H1 (cell line): ENCODE results near the gene C5orf34. TPM values are rescaled to one million over a fixed set of nuclear protein-coding genes. Genes with fewer than 3 reads are reported as not detected.

Experiments used
- CTCF ChIA-PET: fragments of 300-600 bp; sonication (Branson Sonifier 250); formaldehyde crosslinking; loops from one replicate; lab custom pipeline; 2021; ENCODE audit not compliant: partially characterized antibody; lab: Charles Lee
- POLR2A ChIA-PET: fragments of 300-600 bp; sonication (Branson Sonifier 250); formaldehyde crosslinking; loops from one replicate; lab custom pipeline; 2021; ENCODE audit warnings: inconsistent platforms; ENCODE audit not compliant: partially characterized antibody; lab: Charles Lee
- DNase-seq, 2 experiments: peaks; one replicate each; pipeline versions ENCODE4 v3.0.0 to v3.0.0-alpha.2; 2010 to 2022; ENCODE audit warnings: low spot score in 2 of 2, low read depth in 1 of 2, mixed read lengths in 1 of 2
- FAIRE-seq: peaks from 2 replicates; lab custom pipeline; 2011; peaks lifted over from hg19 to GRCh38; lab: Jason Lieb, UNC
- H2AFZ ChIP-seq: 2 replicates; pipeline ENCODE4 v1.8.1; 2012; ENCODE audit warnings: low read length, inconsistent platforms
- H2AK5ac ChIP-seq: 2 replicates; pipeline ENCODE4 v1.6.1; 2013; ENCODE audit warnings: low read depth, low read length
- H2BK120ac ChIP-seq: replicated peaks from 2 replicates; pipeline ENCODE3; 2013; ENCODE audit warnings: low read depth, low read length, inconsistent platforms
- H2BK12ac ChIP-seq: 2 replicates; pipeline ENCODE4 v1.6.1; 2013; ENCODE audit warnings: low read depth, low read length
- H2BK15ac ChIP-seq: 2 replicates; pipeline ENCODE4 v1.6.1; 2013; ENCODE audit warnings: low read length
- H2BK20ac ChIP-seq: 2 replicates; pipeline ENCODE4 v1.6.1; 2013; ENCODE audit warnings: low read length
- H2BK5ac ChIP-seq: 2 replicates; pipeline ENCODE4 v1.6.1; 2013; ENCODE audit warnings: low read depth, low read length
- H3K14ac ChIP-seq: 2 replicates; pipeline ENCODE4 v1.6.1; 2013; ENCODE audit warnings: inconsistent platforms; ENCODE audit not compliant: insufficient read length
- H3K18ac ChIP-seq: 2 replicates; pipeline ENCODE4 v1.6.1; 2013; ENCODE audit warnings: low read length; ENCODE audit errors: extremely low read depth
- H3K23ac ChIP-seq: 2 replicates; pipeline ENCODE4 v1.6.1; 2013; ENCODE audit warnings: inconsistent platforms; ENCODE audit not compliant: insufficient read length
- H3K23me2 ChIP-seq: 2 replicates; pipeline ENCODE4 v1.6.1; 2013; ENCODE audit warnings: low read depth, low read length
- H3K27ac ChIP-seq: 2 replicates; pipeline ENCODE4 v1.6.1; 2011; ENCODE audit warnings: low read depth, low read length, inconsistent platforms
- H3K27me3 ChIP-seq, 4 experiments: replicated peaks in 1 of 4; 1 replicate in 1 of 4; 2 replicates in 3 of 4; pipeline versions ENCODE4 v1.6.1 to v1.8.1; 2011 to 2013; ENCODE audit warnings: low read length in 3 of 4, mild to moderate bottlenecking in 3 of 4, inconsistent platforms in 2 of 4, mixed read lengths in 2 of 4, moderate library complexity in 1 of 4; ENCODE audit not compliant: control insufficient read depth in 3 of 4, insufficient read depth in 3 of 4; ENCODE audit errors: extremely low read depth in 1 of 4
- H3K36me3 ChIP-seq, 4 experiments: 2 replicates each; pipeline versions ENCODE4 v1.6.1 to v1.8.1; 2011 to 2013; ENCODE audit warnings: mild to moderate bottlenecking in 4 of 4, low read length in 3 of 4, moderate library complexity in 2 of 4, control low read depth in 1 of 4, inconsistent platforms in 1 of 4; ENCODE audit not compliant: insufficient read depth in 4 of 4, control insufficient read depth in 2 of 4
- H3K4ac ChIP-seq: replicated peaks from 2 replicates; pipeline ENCODE3; 2013; ENCODE audit warnings: low read length, low read depth, mixed read lengths, inconsistent platforms; ENCODE audit not compliant: insufficient read length
- H3K4me1 ChIP-seq, 4 experiments: replicated peaks in 1 of 4; 1 replicate in 1 of 4; 2 replicates in 3 of 4; pipeline versions ENCODE4 v1.6.1 to v1.8.1; 2011 to 2013; ENCODE audit warnings: low read length in 3 of 4, inconsistent platforms in 2 of 4, mixed read lengths in 1 of 4; ENCODE audit not compliant: insufficient read depth in 4 of 4, control insufficient read depth in 3 of 4
- H3K4me2 ChIP-seq, 2 experiments: 2 replicates each; pipeline versions ENCODE4 v1.6.1 to v1.8.1; 2011 to 2013; ENCODE audit warnings: low read depth in 2 of 2, low read length in 2 of 2, control low read depth in 1 of 2, inconsistent platforms in 1 of 2, mild to moderate bottlenecking in 1 of 2; ENCODE audit not compliant: insufficient read depth in 1 of 2
- H3K4me3 ChIP-seq, 4 experiments: fragments of 200-600, 300-600 bp in 1 of 4; sonication (generic), shearing (Covaris generic), sonication (Bioruptor Twin) in 1 of 4; 2 replicates each; pipeline versions ENCODE4 v1.5.1 to v1.8.1; 2011 to 2016; ENCODE audit warnings: low read length in 4 of 4, low read depth in 3 of 4, control low read depth in 2 of 4, inconsistent platforms in 2 of 4, mild to moderate bottlenecking in 2 of 4, mixed read lengths in 1 of 4, moderate library complexity in 1 of 4; ENCODE audit not compliant: insufficient read depth in 2 of 4; ENCODE audit errors: extremely low read depth in 1 of 4
- H3K56ac ChIP-seq: replicated peaks from 2 replicates; pipeline ENCODE3; 2013; ENCODE audit warnings: low read depth, mild to moderate bottlenecking, mixed read lengths, low read length, inconsistent platforms; ENCODE audit not compliant: insufficient read length
- H3K79me1 ChIP-seq: 2 replicates; pipeline ENCODE4 v1.6.1; 2013; ENCODE audit warnings: low read depth, low read length, control low read depth
- H3K79me2 ChIP-seq, 2 experiments: 2 replicates each; pipeline versions ENCODE4 v1.6.1 to v1.8.1; 2012 to 2013; ENCODE audit warnings: low read length in 2 of 2, mild to moderate bottlenecking in 2 of 2, inconsistent platforms in 1 of 2; ENCODE audit not compliant: insufficient read depth in 2 of 2, control insufficient read depth in 1 of 2
- H3K9ac ChIP-seq, 4 experiments: replicated peaks in 1 of 4; 1 replicate in 1 of 4; 2 replicates in 3 of 4; pipeline versions ENCODE4 v1.6.1 to v1.8.1; 2011 to 2013; ENCODE audit warnings: low read depth in 3 of 4, low read length in 3 of 4, control low read depth in 2 of 4, mild to moderate bottlenecking in 2 of 4, moderate library complexity in 2 of 4, inconsistent platforms in 1 of 4; ENCODE audit errors: extremely low read depth in 1 of 4
- H3K9me3 ChIP-seq, 2 experiments: 2 replicates each; pipeline versions ENCODE4 v1.6.1 to v1.8.1; 2012 to 2013; ENCODE audit warnings: mild to moderate bottlenecking in 2 of 2, moderate library complexity in 2 of 2, control low read depth in 1 of 2, inconsistent platforms in 1 of 2, low read depth in 1 of 2, low read length in 1 of 2, mixed read lengths in 1 of 2; ENCODE audit not compliant: insufficient read depth in 2 of 2
- H4K20me1 ChIP-seq, 2 experiments: replicated peaks in 1 of 2; 2 replicates each; pipeline versions ENCODE3 to v1.8.1; 2011 to 2013; ENCODE audit warnings: inconsistent platforms in 2 of 2, low read length in 2 of 2, mild to moderate bottlenecking in 1 of 2; ENCODE audit not compliant: insufficient read depth in 2 of 2, control insufficient read depth in 1 of 2
- H4K5ac ChIP-seq: 2 replicates; pipeline ENCODE4 v1.6.1; 2013; ENCODE audit warnings: low read length, low read depth, mixed read lengths, inconsistent platforms; ENCODE audit not compliant: insufficient read length
- H4K8ac ChIP-seq: 2 replicates; pipeline ENCODE4 v1.8.0; 2013; ENCODE audit warnings: mild to moderate bottlenecking, moderate library complexity, low read length, inconsistent platforms; ENCODE audit not compliant: insufficient read depth; ENCODE audit errors: extremely low read depth
- H4K91ac ChIP-seq: replicated peaks from 2 replicates; pipeline ENCODE3; 2013; ENCODE audit warnings: low read length, mixed read lengths, inconsistent platforms; ENCODE audit not compliant: insufficient read length
- BCL11A ChIP-seq, 2 experiments: IDR thresholded peaks; one replicate each; pipeline ENCODE4 v1.6.1; 2011; ENCODE audit warnings: low read depth in 2 of 2, low read length in 2 of 2, mild to moderate bottlenecking in 2 of 2
- CHD1 ChIP-seq: IDR thresholded peaks from 2 replicates; pipeline ENCODE4 v1.6.1; 2012; ENCODE audit warnings: low read depth, low read length, improper control_type of control experiment
- GABPA ChIP-seq: IDR thresholded peaks from 2 replicates; pipeline ENCODE4 v1.6.1; 2011; ENCODE audit warnings: mild to moderate bottlenecking, low read length, moderate library complexity, borderline replicate concordance; ENCODE audit not compliant: insufficient read depth
- MAFK ChIP-seq: IDR thresholded peaks from 2 replicates; pipeline ENCODE4 v1.6.1; 2012; ENCODE audit warnings: low read depth, mild to moderate bottlenecking, improper control_type of control experiment, low read length
- SP2 ChIP-seq: IDR thresholded peaks from 2 replicates; pipeline ENCODE4 v1.6.1; 2012; ENCODE audit warnings: mild to moderate bottlenecking, low read length, inconsistent platforms
- USF2 ChIP-seq: IDR thresholded peaks from 2 replicates; pipeline ENCODE4 v1.6.1; 2011; ENCODE audit warnings: low read length, improper control_type of control experiment
- WGBS, 2 experiments: shearing (Covaris generic) in 1 of 2; methylation state at CpG; one replicate each; pipeline versions ENCODE4 v1.1.6 to v1.1.7; 2013 to 2015; ENCODE audit warnings: low lambda C conversion rate in 2 of 2, mixed read lengths in 2 of 2, inconsistent platforms in 1 of 2, low coverage in 1 of 2, missing lambda C conversion rate in 1 of 2; ENCODE audit not compliant: insufficient replicate concordance in 2 of 2, insufficient coverage in 1 of 2, insufficient read length in 1 of 2; ENCODE audit errors: extremely low coverage in 1 of 2, missing lambda C conversion rate in 1 of 2; 5-methylcytosine and 5-hydroxymethylcytosine counted together
- polyA plus RNA-seq, 7 experiments: library from polyadenylated mRNA; depleted of rRNA in 3 of 7; stranded (reverse) in 5 of 7; unstranded in 2 of 7; fragments of >200 nt in 5 of 7; fragments of 200-250 nt in 2 of 7; gene quantifications; 1 replicate in 5 of 7; 2 replicates in 1 of 7; 4 replicates in 1 of 7; pipeline versions ENCODE4 v1.2.1 to v1.2.3, GENCODE V29; 2011 to 2013; ENCODE audit warnings: missing spikeins in 2 of 7, mixed read lengths in 2 of 7
- total RNA-seq: library from RNA; stranded (reverse); fragmentation: NEBNext Ultra II Directional; extraction: Animal tissue kit (Norgen Biotek cat#: 25700); gene quantifications from 2 replicates; pipeline ENCODE4 v1.2.1, GENCODE V29; 2021

Gene C5orf34
- total and polyA plus RNA-seq, 2 of the 8 experiments (the other 6 are each of a cell fraction or from before 2014, with no cell fraction given), result 6.8 to 8.6 TPM

GRCh38 chr5:43456556-43456955, 58.4 kb downstream of the C5orf34 start:
- peaks cover 0 to 4% of the 10 kb centered on the region in 2 experiments; a peak in 1 of 4 replicates for H3K79me2 ChIP-seq
- no peak overlapping the region for H2BK20ac ChIP-seq
- no peak overlapping the region for H4K8ac ChIP-seq
- no peaks in the 10 kb centered on the region for H3K23me2 ChIP-seq
- no peak overlapping the region for H2BK120ac ChIP-seq
- no peak overlapping the region for H4K5ac ChIP-seq
- FAIRE-seq, result no peak
- no peak overlapping the region for H3K18ac ChIP-seq
- H2AFZ ChIP-seq, result no peak overlapping the region
- H2BK15ac ChIP-seq, result no peak overlapping the region
- CTCF ChIA-PET, result no interaction called here
- H3K56ac ChIP-seq, result no peak overlapping the region
- WGBS, 2 experiments, result 99% methylated on average over 3 of the region's 3 CpGs; no CpG with 5 or more reads in 1 of the 2 experiments
- no peak overlapping the region for H2BK12ac ChIP-seq
- DNase-seq, result no peak
- no peaks in the 10 kb centered on the region for H3K79me1 ChIP-seq
- no peak overlapping the region for H3K27ac ChIP-seq
- H3K4me2 ChIP-seq, result no peak overlapping the region
- no peak overlapping the region for H2BK5ac ChIP-seq
- H3K4ac ChIP-seq, result no peak overlapping the region
- no peaks in the 10 kb centered on the region for H3K27me3 ChIP-seq
- H3K14ac ChIP-seq, result no peak overlapping the region
- no peak overlapping the region for H3K4me3 ChIP-seq
- no peak overlapping the region for H3K23ac ChIP-seq
- H3K36me3 ChIP-seq, result peaks cover 0 to 4% (median 0%) of the 10 kb centered on the region in 4 experiments; a peak in 1 of 8 replicates
- POLR2A ChIA-PET, result interaction anchor here (0.7 kb wide), 1 partner anchor 269 kb away, joined by 3 read pairs; no protein-coding TSS in a partner anchor
- no peak overlapping the region for H4K91ac ChIP-seq
- no peak overlapping the region for H2AK5ac ChIP-seq
- TF ChIP-seq BCL11A (IDR thresholded peaks at IDR 0.05; ENCODE audit: low read depth in 2 of 2, low read length in 2 of 2), result no peak
- no peak for TF ChIP-seq SP2
- no peak for TF ChIP-seq GABPA
- TF ChIP-seq USF2, result no peak
- no peak for TF ChIP-seq CHD1
- TF ChIP-seq MAFK, result no peak
- H4K20me1 ChIP-seq, result peaks cover 0 to 2% of the 10 kb centered on the region in 2 experiments
- no peaks in the 10 kb centered on the region for H3K4me1 ChIP-seq
- peaks cover 9 to 10% of the 10 kb centered on the region in 2 experiments for H3K9me3 ChIP-seq
- no peak overlapping the region for H3K9ac ChIP-seq
